ENCODE measurements around the gene MRPL12.

MRPL12 gene

GRCh38 chr17:81726004-81726403 is 22.8 kb downstream of the MRPL12 start:
- Histone ChIP-seq H3K4me1 (ENCODE audit: control insufficient read depth, insufficient read depth, low read length) (peaks cover 5% of the 10 kb centered on the region), H3K4me3 (ENCODE audit: low read depth, low read length) (no peak overlapping the region), H3K36me3 (ENCODE audit: control insufficient read depth in 2 of 2, insufficient read depth in 1 of 2, low read length in 2 of 2) (peaks cover 0 to 2% of the 10 kb centered on the region in 2 experiments; a peak in 1 of 3 replicates), H3K9me3 (ENCODE audit: control insufficient read depth, insufficient read depth, low read depth, low read length) (no peaks in the 10 kb centered on the region), H3K27ac (ENCODE audit: extremely low read depth, low read depth, low read length) (no peak overlapping the region)
- TF ChIP-seq ZSCAN30 (tag by site-specific recombination; IDR thresholded peaks at IDR 0.05) (no peak), KLF1 (tag by site-specific recombination; IDR thresholded peaks at IDR 0.05) (no peak), SP2 (tag by site-specific recombination; IDR thresholded peaks at IDR 0.05) (no peak), KLF17 (tag by site-specific recombination; IDR thresholded peaks at IDR 0.05) (no peak), ZNF785 (tag by site-specific recombination; IDR thresholded peaks at IDR 0.05) (no peak), ZNF707 (tag by site-specific recombination; IDR thresholded peaks at IDR 0.05) (no peak), ZNF16 (tag by site-specific recombination; IDR thresholded peaks at IDR 0.05; ENCODE audit: low read depth) (no peak), ZNF350 (tag by site-specific recombination; IDR thresholded peaks at IDR 0.05) (no peak), OSR2 (tag by site-specific recombination; IDR thresholded peaks at IDR 0.05) (no peak), ZNF211 (tag by site-specific recombination; IDR thresholded peaks at IDR 0.05; ENCODE audit: low read depth) (no peak)
- TF ChIP-seq, protein P1, sequence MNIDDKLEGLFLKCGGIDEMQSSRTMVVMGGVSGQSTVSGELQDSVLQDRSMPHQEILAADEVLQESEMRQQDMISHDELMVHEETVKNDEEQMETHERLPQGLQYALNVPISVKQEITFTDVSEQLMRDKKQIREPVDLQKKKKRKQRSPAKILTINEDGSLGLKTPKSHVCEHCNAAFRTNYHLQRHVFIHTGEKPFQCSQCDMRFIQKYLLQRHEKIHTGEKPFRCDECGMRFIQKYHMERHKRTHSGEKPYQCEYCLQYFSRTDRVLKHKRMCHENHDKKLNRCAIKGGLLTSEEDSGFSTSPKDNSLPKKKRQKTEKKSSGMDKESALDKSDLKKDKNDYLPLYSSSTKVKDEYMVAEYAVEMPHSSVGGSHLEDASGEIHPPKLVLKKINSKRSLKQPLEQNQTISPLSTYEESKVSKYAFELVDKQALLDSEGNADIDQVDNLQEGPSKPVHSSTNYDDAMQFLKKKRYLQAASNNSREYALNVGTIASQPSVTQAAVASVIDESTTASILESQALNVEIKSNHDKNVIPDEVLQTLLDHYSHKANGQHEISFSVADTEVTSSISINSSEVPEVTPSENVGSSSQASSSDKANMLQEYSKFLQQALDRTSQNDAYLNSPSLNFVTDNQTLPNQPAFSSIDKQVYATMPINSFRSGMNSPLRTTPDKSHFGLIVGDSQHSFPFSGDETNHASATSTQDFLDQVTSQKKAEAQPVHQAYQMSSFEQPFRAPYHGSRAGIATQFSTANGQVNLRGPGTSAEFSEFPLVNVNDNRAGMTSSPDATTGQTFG (tag by site-specific recombination; IDR thresholded peaks at IDR 0.05; ENCODE audit: borderline replicate concordance) = no peak
- ChIA-PET POLR2A (interaction anchor here (0.7 to 6.5 kb wide), 4 partner anchors 9 to 69 kb away, joined by 3 to 55 read pairs (median 6); partner anchors contain the start of genes MRPL12 and SLC25A10), CTCF (interaction anchor here (0.6 to 2.2 kb wide), 3 partner anchors 10 to 170 kb away, joined by 3 to 6 read pairs (median 5); no protein-coding TSS in a partner anchor)

GRCh38 chr17:81727324-81728031 is 24.3 kb downstream of the MRPL12 start:
- Histone ChIP-seq H3K4me3 (ENCODE audit: low read depth, low read length) (no peak overlapping the region), H3K36me3 (ENCODE audit: control insufficient read depth in 2 of 2, insufficient read depth in 1 of 2, low read length in 2 of 2) (no peaks in the 10 kb centered on the region), H3K9me3 (ENCODE audit: control insufficient read depth, insufficient read depth, low read depth, low read length) (no peaks in the 10 kb centered on the region), H3K4me1 (ENCODE audit: control insufficient read depth, insufficient read depth, low read length) (peaks cover under 1% of the 10 kb centered on the region; the same call in 1 of the 2 replicates), H3K27ac (ENCODE audit: extremely low read depth, low read depth, low read length) (no peak overlapping the region)
- ChIA-PET CTCF (interaction anchor here (0.9 to 2.2 kb wide), 2 partner anchors 8 to 12 kb away, joined by 4 to 6 read pairs; no protein-coding TSS in a partner anchor), POLR2A (interaction anchor here (0.6 to 1.3 kb wide), 5 partner anchors 24 to 289 kb away, joined by 3 to 7 read pairs (median 4); partner anchors contain the start of gene MRPL12)
- TF ChIP-seq GLIS1 (tag by site-specific recombination; IDR thresholded peaks at IDR 0.05) = peak; percentile 87
- no peak for TF ChIP-seq ZNF521 (tag by site-specific recombination; IDR thresholded peaks at IDR 0.05)
- TF ChIP-seq ZBTB26 (tag by site-specific recombination; optimal IDR thresholded peaks at IDR 0.05) = peak; percentile 11

Measured in HEK293 (cell line).